OCI-LY1 (cell line): ENCODE measurements around the gene PDE2A.

Experiments used
- H2AFZ ChIP-seq: fragments of 200-600 bp; sonication (generic), shearing (Covaris generic); 2 replicates; pipeline ENCODE4 v1.6.0; 2014; ENCODE audit warnings: antibody characterized with exemption, mild to moderate bottlenecking, low read length
- H3F3A ChIP-seq: fragments of 200-600 bp; sonication (generic), shearing (Covaris generic); 2 replicates; pipeline ENCODE4 v1.6.0; 2014; ENCODE audit warnings: mild to moderate bottlenecking, antibody characterized with exemption, low read length, moderate library complexity; ENCODE audit not compliant: insufficient read depth
- H3K27ac ChIP-seq: fragments of 200-600 bp; sonication (generic); 2 replicates; pipeline ENCODE4 v1.5.1; 2014; ENCODE audit warnings: low read length, mixed run types, mild to moderate bottlenecking, low read depth; ENCODE audit not compliant: poor library complexity, severe bottlenecking
- H3K27me3 ChIP-seq: fragments of 200-600 bp; sonication (generic); 2 replicates; pipeline ENCODE4 v1.6.0; 2014; ENCODE audit warnings: antibody characterized with exemption, mild to moderate bottlenecking, low read length, moderate library complexity; ENCODE audit not compliant: insufficient read depth
- H3K36me3 ChIP-seq: fragments of 200-600 bp; sonication (generic); 2 replicates; pipeline ENCODE4 v1.6.1; 2014; ENCODE audit warnings: mild to moderate bottlenecking, antibody characterized with exemption, low read length, moderate library complexity, mixed read lengths; ENCODE audit not compliant: insufficient read depth
- H3K4me1 ChIP-seq: fragments of 200-600 bp; sonication (generic); 2 replicates; pipeline ENCODE4 v1.5.1; 2014; ENCODE audit warnings: mild to moderate bottlenecking, low read length, moderate library complexity; ENCODE audit not compliant: insufficient read depth, severe bottlenecking
- H3K4me2 ChIP-seq: fragments of 200-600 bp; sonication (generic), shearing (Covaris generic); 2 replicates; pipeline ENCODE4 v1.6.1; 2014; ENCODE audit warnings: low read length
- H3K4me3 ChIP-seq: fragments of 200-600 bp; sonication (generic); 2 replicates; pipeline ENCODE4 v1.5.1; 2014; ENCODE audit warnings: low read length, low read depth, mild to moderate bottlenecking, mixed read lengths; ENCODE audit not compliant: poor library complexity, severe bottlenecking
- H3K79me2 ChIP-seq: fragments of 200-600 bp; shearing (Covaris generic); 2 replicates; pipeline ENCODE4 v1.6.1; 2016; ENCODE audit warnings: mixed run types, low read length, mixed read lengths; ENCODE audit not compliant: insufficient read depth
- H3K9ac ChIP-seq: fragments of 200-600 bp; sonication (generic), shearing (Covaris generic); 2 replicates; pipeline ENCODE4 v1.6.1; 2014; ENCODE audit warnings: mild to moderate bottlenecking, low read length, mixed read lengths
- H3K9me2 ChIP-seq: fragments of 200-600 bp; sonication (generic), shearing (Covaris generic); 2 replicates; pipeline ENCODE4 v1.6.1; 2014; ENCODE audit warnings: low read depth, mild to moderate bottlenecking, low read length, mixed read lengths
- H3K9me3 ChIP-seq: fragments of 200-600 bp; shearing (Covaris generic); 2 replicates; pipeline ENCODE4 v1.6.1; 2014; ENCODE audit warnings: low read length, mixed read lengths
- H4K20me1 ChIP-seq: fragments of 200-600 bp; sonication (generic), shearing (Covaris generic); 2 replicates; pipeline ENCODE4 v1.6.0; 2016; ENCODE audit warnings: mild to moderate bottlenecking, low read length; ENCODE audit not compliant: insufficient read depth
- CTCF ChIP-seq: fragments of 200-600 bp; sonication (generic), shearing (Covaris generic); IDR thresholded peaks from 2 replicates; pipeline ENCODE4 v1.5.1; 2017; ENCODE audit warnings: mild to moderate bottlenecking, antibody characterized with exemption, low read length, moderate library complexity, mixed read lengths
- EZH2 ChIP-seq: fragments of 200-600 bp; sonication (generic), shearing (Covaris generic); IDR thresholded peaks from 2 replicates; pipeline ENCODE4 v1.8.0; 2017; ENCODE audit warnings: borderline replicate concordance, mixed run types, mild to moderate bottlenecking, antibody characterized with exemption, low read length, moderate library complexity, mixed read lengths

Gene PDE2A

GRCh38 chr11:72584293-72584938 is 89.8 kb downstream of the PDE2A start:
- H3K27ac ChIP-seq: no peak overlapping the region
- no peaks in the 10 kb centered on the region for H3K9me3 ChIP-seq
- no peak overlapping the region for H2AFZ ChIP-seq
- no peaks in the 10 kb centered on the region for H3K9me2 ChIP-seq
- TF ChIP-seq CTCF: no peak
- TF ChIP-seq EZH2: no peak
- H3K4me1 ChIP-seq: no peaks in the 10 kb centered on the region
- H3F3A ChIP-seq: no peaks in the 10 kb centered on the region
- no peaks in the 10 kb centered on the region for H3K36me3 ChIP-seq
- no peak overlapping the region for H3K9ac ChIP-seq
- no peak overlapping the region for H3K4me2 ChIP-seq
- H4K20me1 ChIP-seq: no peaks in the 10 kb centered on the region
- no peaks in the 10 kb centered on the region for H3K79me2 ChIP-seq
- peaks cover 15% of the 10 kb centered on the region for H3K27me3 ChIP-seq
- no peak overlapping the region for H3K4me3 ChIP-seq

- Histone ChIP-seq H3K9me3 (no peaks in the 10 kb centered on the region), H3K9ac (no peak overlapping the region), H3K9me2 (no peaks in the 10 kb centered on the region), H3F3A (no peaks in the 10 kb centered on the region), H3K27me3 (peaks cover 15% of the 10 kb centered on the region), H2AFZ (no peak overlapping the region), H3K4me2 (no peak overlapping the region), H3K4me1 (no peaks in the 10 kb centered on the region), H3K36me3 (no peaks in the 10 kb centered on the region), H3K27ac (no peak overlapping the region), H3K4me3 (no peak overlapping the region), H3K79me2 (no peaks in the 10 kb centered on the region), H4K20me1 (no peaks in the 10 kb centered on the region)
- TF ChIP-seq CTCF: no peak
- TF ChIP-seq EZH2: no peak
These were observed 90.5 kb downstream of the PDE2A start for GRCh38 chr11:72583616-72584292.

- no peaks in the 10 kb centered on the region for H4K20me1 ChIP-seq
- H3F3A ChIP-seq: no peaks in the 10 kb centered on the region
- H2AFZ ChIP-seq: no peak overlapping the region
- peaks cover 15% of the 10 kb centered on the region for H3K27me3 ChIP-seq
- TF ChIP-seq CTCF (no peak), EZH2 (no peak)
- H3K9me3 ChIP-seq: no peaks in the 10 kb centered on the region
- no peak overlapping the region for H3K4me3 ChIP-seq
- no peak overlapping the region for H3K9ac ChIP-seq
- H3K9me2 ChIP-seq: no peaks in the 10 kb centered on the region
- H3K4me2 ChIP-seq: no peak overlapping the region
- H3K27ac ChIP-seq: no peak overlapping the region
- H3K79me2 ChIP-seq: no peaks in the 10 kb centered on the region
- no peaks in the 10 kb centered on the region for H3K36me3 ChIP-seq
- H3K4me1 ChIP-seq: no peaks in the 10 kb centered on the region
These were observed 91.1 kb downstream of the PDE2A start for GRCh38 chr11:72583177-72583553.
